DMS153 treated with DMSO at 0.1 percent for 48 hours (cell line): ENCODE results near the gene CCDC9.
A peak's percentile ranks its signal among the peaks of the same experiment; 100 is the strongest.
"Not testable (repeated sequence)": the region's sequence is repeated elsewhere in the genome, so short reads cannot be mapped to it uniquely, and the experiment has no call there.

ENCODE experiments used
- DNase-seq: peaks from one replicate; lab custom pipeline; 2025; ENCODE audit not compliant: unreplicated experiment; lab: John Stamatoyannopoulos, UW

The CCDC9 gene

DNA sequence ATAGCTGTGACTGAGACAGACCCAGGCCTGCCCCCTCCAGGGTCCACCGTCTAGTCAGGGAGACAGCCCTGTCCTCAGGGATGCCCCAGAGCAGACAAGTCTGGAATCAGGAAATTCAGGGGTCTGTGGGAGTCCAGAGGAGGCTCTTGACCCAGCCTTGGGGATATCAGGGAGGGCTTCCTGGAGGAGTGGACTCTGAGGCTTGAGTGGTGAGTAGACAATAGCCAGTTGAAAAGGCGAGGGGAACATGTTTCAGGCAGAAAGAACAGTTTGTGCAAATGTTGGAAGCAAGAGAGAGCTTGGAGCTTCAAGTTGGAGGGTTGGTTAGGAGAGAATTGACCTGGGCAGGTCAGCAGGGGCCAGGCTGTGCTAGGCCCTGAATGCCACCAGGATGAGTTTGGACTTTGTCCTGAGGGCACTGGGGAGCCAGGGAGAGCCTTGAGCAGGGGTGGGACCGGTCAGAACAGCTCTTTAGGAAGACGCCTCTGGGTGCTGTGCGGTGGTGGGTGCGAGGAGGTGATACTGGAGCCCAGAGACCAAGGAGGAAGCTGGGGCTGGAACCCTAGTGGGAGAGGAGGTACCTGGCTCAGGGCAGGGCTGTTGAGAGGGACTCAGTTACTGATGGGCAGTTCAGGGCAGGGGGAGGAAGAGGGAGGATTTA lies 2.7 kb downstream of the CCDC9 start:
- no peak for DNase-seq

DNA sequence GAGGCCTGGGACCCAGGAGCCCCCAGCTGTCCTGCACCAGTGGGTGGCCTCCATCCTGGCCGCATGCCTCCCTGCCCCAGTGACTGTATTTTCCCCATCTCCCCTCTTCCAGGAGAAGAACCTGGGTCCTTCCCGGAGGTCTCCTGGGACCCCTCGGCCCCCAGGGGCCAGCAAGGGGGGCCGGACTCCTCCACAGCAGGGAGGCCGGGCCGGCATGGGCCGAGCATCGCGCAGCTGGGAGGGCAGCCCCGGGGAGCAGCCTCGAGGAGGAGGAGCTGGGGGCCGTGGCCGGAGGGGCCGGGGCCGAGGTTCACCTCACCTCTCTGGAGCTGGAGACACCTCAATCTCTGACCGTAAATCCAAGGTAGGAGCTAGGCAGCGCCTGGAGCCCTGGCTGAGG lies 4.2 kb downstream of the CCDC9 start:
- DNase-seq: no peak

DNA sequence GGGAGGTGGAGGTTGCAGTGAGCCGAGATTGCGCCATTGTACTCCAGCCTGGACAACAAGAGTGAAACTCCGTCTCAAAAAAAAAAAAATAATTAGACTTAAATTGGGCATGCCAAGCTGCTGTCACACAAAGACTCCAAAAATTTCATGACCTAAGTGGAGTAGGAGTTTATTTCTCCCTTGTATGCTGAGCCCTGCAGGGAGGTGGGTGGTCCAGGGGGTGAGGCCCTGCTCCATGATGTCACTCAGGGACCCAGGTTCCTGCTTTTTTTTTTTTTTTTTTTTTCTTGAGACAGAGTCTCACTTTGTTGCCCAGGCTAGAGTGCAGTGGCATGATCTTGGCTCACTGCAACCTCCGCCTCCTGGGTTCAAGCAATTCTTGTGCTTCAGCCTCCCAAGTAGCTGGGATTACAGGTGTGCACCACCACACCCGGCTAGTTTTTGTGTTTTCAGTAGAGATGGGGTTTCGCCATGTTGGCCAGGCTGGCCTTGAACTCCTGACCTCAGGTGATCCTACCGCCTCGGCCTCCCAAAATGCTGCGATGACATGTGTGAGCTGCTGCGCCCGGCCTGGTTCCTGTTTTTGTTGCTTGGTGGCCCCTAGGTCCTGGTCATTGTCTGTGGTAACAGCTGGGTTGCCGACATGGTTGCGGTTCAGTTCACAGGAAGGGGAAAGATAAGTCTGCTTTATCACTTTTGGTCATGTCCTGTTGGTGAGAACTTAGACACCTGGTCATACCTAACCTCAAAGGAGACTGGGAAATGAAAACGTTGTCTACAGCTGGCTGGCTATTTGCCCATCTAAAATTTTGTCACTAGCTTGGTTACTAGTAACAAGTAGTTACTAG lies 5.8 kb downstream of the CCDC9 start:
- not testable (repeated sequence) for DNase-seq

DNA sequence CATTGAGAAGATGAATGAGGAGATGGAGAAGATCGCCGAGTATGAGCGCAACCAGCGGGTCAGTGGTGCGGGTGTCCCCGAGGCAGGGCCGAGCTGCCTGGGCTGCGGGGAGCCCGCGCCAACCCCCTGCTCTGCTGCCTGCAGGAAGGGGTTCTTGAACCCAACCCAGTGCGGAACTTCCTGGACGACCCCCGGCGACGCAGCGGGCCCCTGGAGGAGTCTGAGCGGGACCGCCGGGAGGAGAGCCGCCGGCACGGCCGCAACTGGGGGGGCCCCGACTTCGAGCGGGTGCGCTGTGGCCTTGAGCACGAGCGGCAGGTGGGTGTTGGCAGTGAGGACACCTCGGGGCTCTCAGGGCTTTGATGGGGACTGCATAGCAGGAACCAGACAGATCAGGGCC lies 8.3 kb downstream of the CCDC9 start:
- no peak for DNase-seq

DNA sequence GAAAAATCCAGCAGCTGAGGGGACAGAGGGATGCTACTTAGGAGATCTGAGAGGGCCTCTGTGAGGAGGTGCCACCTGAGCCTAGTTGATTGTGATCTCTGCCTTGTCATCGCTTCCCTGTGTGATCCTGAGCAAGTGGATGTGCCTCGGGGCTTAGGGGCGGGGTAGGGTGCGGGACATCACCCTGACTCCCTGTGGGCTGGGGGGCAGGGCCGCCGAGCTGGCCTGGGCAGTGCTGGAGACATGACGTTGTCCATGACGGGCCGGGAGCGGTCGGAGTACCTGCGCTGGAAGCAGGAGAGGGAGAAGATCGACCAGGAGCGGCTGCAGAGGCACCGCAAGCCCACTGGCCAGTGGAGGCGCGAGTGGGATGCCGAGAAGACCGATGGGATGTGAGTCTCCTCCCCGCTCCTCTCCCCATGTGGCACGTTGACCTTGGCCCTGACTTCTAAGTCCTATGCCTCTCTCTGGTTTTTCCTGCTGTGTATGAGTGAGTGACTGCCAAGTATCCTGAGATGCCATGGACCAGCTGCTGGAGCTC lies 10.1 kb downstream of the CCDC9 start:
- DNase-seq: no peak

DNA sequence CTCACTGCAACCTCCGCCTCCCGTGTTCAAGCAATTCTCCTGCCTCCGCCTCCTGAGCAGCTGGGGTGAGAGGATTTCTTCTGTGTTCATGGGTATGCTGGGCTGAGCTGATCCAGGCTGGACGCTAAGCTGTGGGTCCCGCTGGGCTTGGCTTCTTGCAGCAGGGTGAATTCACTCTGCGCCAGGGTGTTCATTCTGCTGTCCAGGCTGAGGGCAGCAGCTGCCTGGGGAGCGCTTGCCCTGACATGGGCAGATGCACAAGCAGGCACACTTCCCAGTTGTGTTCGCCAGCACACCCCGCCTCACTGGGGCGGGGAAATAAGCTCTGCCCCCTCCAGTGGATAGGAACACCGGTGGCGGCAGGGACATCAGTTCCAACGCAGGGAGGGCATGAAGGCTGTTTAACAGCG lies 11.0 kb downstream of the CCDC9 start:
- no peak for DNase-seq

DNA sequence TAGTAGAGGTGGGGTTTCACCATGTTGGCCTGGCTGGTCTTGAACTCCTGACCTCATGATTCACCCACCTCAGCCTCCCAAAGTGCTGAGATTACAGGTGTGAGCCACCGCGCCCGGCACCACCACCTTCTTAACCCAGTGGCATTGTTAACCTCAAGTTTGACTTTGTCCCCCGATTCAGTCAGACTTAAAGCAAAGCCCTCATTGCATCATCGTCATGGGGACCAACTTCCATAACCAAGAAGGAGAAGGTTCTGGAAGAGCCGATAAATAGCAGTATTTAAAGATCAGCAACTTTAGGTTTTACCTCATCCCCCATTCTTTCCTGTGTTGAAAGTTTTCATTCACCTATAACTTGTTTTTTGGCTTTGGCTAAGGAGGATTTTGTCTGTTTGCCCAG lies 11.7 kb downstream of the CCDC9 start:
- DNase-seq: no peak

DNA sequence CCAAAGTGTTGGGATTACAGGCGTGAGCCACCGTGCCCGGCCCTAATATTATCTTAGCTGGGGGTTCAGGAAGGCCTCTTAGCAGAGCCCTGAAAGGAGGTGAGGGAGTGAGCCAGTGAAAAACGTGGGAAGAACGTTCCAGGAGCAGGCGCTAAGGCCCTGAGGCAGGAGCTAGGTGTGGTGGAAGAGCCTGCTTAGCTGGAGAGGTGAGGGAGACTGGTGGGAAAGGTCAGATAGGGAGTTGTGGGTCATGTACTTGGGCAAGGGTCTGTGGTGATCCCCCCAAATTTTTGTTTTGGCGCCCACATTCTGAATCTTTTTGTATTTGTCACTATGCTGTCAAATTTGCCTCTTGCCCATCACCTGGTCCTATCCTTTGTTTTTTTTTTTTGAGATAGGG lies 13.3 kb downstream of the CCDC9 start:
- DNase-seq: no peak

DNA sequence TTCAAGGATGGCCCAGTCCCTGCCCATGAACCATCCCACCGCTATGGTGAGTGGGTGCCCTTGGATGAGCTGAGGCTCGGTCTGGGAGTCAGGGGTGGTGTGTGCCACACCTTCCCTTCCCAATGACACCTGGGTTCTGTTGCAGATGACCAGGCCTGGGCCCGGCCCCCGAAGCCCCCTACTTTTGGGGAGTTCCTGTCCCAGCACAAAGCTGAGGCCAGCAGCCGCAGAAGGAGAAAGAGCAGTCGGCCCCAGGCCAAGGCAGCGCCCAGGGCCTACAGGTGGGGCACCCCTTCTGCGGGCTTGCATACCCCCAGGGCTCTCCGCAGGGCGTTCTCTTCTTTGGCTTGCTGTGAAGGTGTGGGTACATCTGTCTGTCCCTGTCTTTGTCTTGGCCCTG lies 14.1 kb downstream of the CCDC9 start:
- no peak for DNase-seq

DNA sequence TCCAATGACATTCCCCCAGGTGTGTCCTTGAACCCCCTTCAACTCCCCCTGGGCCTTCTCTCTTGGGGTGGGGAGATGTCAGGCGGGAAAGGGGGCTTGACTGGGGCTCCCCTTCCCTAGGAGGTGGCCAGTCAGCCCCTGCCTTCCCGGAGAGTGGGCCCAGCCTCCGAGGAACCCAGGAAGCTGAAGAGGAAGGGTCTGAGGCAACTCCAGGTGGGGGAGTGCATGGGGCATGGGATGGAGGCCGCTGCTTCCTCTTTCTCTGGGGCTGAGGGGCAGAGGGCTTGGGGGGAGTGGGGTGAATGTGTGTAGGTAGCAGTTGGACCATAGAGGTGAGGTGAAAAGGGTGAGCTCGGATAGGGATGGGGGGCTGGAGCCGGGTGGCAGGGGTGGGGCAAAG lies 15.6 kb downstream of the CCDC9 start:
- no peak for DNase-seq

DNA sequence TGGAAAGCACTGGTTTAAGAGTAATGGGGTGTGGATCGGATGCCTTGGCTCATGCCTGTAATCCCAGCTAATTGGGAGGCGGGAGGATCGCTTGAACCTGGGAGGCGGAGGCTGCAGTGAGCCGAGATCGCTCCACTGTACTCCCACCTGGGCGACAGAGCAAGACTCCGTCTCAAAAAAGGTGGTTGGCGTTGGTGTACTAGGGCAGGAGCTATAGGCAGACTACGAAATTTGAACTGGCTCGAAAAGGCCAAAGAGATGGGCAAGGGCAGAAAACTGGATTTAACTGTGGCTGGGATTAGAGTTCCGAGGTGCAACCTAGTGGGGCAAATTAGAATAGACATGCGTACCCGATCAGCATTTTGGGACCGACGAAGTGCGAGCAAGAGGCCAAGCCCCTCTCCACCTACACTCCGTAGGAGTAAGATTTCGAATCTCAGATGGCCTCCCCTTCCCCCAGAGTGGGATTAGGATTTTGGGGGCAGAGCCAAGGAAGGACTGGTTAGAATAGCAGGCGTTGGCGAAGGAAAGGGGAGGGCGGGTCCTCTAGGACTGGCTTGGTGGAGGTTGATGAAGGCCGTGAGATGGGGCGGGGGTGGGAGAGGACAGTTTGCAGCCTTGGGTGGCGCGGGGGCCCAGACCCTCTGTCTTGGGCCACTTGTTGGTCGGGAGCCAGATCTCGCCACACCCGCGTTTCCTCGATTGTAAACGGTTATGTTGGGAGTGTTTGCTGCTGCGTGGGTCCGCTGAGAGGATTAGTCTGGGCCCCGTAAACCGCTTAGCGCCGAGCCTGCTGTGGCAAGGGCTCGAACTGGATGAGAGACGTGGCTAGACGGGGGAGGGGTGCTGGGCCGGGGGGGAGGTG lies 16.4 kb downstream of the CCDC9 start:
- DNase-seq: no peak

DNA sequence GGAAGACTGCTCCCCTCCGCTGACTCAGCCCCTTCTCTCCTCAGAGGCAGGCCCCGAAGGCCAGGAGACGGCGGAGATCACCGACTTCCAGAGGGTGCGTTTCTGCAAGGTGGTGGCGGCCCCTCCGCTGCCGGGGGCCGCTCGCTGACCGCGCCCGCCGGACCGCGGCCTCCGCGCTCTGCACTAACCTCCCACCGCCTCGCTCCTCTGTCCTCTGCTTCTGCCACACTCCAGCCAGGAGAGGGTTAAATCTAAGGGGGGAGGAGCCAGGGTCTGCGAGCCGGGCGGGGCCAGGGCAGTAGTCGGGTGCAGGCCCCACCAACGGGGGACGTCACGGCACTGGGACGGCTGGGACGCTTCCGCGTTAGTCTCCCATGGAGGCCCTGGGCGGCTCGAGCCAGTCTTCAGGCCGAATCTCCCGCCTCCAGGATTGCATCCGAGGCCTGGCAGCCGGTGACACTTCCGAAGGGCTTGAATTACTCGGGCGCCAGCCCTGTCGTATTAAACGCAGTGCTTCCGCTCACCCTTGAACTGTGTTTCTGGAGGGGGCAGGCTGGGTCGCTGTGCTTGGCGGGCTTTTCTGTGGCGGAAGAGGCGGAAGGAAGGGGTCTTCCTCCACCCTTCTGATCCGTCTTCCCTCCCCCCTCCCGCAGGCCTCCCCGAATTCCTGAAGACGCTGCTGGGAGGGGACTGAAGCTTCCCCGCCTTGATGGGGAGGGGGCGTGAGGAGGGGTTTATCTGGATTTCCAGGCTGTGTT lies 17.2 kb downstream of the CCDC9 start:
- DNase-seq: peak; percentile 78

DNA sequence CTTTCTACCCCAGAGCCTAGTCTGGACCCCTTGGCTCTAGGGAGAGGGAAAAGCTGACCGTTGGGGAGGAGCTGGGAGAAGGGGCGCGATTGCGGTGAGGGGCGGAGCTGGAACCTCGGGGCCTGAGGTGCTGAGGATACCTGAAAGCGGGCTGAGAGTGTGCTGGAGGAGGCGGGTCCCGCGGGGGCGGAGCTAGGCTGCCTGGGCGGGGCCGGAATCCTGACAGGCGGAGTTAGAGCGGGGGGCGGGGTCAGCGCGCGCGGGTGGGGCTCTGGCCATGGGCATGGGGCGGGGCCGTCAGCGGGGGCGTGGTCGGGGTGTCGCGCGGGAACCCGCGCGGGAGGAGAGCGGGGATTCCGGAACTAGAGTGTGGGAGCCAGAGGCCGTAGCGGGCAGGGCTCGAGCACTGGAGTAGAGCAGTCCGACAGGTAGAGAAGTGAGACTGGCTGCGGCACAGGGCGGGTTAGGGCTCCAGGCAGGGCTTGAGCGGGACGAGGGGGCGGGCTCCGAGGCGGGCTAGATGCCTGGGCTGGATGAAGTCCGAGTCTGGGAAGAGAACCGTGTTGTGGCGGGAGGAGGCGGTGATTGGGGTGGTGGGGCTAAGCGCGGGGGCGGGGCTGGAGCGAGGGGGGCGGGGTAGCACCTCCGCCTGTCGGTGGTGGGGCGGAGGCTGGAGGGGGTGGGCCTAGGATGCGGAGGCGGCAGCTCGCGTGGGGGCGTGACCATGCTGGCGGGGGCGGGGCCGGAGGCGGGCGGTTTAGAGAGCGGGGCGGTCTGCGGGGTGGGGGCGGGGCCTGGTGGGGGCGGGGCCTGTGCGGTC lies 18.0 kb downstream of the CCDC9 start, which contains the start of gene INAFM1:
INAFM1 (plus strand) TSS at position 815 of the 820 bp plus-strand sequence. CDS start 35 bp downstream, outside the sequence.
- peak; percentile 77 for DNase-seq

DNA sequence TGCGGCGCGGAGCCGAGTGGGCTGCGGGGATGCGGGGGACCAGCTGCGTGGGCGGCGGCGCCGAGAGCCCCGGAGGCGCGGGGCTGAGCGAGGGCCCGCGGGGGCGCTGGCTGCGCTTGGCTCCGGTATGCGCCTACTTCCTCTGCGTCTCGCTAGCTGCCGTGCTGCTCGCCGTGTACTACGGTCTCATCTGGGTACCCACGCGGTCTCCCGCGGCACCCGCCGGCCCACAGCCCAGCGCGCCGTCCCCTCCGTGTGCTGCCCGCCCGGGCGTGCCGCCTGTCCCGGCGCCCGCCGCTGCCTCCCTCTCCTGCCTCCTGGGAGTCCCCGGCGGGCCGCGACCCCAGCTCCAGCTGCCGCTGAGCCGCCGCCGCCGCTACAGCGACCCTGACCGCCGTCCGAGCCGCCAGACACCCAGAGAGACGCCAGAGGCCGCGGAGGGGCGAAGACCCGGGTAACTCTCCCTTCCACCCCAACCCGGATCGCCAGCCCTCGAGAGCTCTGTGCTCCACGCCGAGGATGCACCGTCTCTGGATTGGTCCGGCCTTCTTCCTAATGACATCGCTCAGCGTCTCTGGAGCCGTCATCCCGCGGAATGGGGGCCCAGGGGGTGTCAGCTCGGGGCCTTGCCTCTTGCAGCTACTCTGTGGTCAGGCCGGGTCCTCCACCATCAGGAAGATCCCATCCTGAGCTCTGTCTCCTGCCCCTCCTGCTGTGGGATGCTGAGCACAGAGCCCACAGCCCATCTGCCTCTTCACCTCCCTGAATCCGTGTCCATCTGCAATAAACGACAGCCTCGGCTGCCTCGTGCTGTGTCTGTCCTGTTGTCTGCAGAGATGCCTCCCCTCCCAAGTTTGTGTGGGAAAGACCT lies 18.8 kb downstream of the CCDC9 start:
- no peak for DNase-seq

DNA sequence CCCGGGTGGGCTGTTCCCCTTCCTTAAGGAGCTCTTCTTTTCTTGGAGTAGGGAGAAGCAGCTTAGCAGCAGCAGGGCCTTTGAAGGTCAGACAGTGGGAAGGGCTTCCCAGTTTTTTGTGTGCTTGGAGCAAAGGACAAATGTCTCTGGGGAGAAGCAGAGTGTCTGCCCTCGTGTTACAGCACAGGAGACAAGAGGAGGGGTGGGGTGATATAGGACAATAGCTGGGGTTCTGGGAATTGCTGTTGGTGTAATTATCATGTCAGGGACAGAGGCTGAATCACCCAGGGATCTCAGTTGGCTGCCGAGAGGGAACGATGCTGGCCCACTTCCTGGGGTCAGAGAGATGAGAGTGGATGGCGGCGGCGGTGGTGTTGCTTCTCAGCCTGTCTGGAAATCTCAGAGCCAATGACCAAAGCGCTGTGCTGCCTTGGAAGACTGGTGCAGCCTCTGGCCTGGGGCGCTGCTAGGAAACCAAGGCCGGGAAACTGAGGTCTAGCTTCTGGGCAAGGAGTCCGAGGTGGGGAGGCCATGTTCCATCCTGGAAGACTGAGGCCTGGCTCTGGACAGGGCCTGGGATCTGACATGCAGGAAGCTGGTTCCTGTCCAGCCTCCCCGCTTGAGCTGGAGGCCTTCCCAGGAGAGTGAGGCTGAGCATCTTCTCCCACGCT lies 19.6 kb downstream of the CCDC9 start:
- DNase-seq: peak; percentile 4

DNA sequence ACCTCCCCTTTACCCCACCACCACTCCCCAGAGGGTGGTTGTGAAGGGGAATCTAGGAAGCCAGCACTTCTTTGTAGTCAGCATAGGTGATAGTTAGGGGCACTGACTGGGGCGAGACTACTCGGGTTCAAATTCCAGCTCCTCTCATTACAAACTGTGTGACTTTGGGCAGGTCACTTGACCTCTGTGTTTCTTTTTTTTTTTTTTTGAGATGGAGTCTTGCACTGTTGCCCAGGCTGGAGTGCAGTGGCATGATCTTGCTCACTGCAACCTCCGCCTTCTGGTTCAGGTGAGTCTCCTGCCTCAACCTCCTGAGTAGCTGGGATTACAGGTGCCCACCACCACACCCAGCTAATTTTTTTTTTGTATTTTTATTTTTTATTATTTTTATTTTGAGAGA lies 20.2 kb downstream of the CCDC9 start:
- not testable (repeated sequence) for DNase-seq

DNA sequence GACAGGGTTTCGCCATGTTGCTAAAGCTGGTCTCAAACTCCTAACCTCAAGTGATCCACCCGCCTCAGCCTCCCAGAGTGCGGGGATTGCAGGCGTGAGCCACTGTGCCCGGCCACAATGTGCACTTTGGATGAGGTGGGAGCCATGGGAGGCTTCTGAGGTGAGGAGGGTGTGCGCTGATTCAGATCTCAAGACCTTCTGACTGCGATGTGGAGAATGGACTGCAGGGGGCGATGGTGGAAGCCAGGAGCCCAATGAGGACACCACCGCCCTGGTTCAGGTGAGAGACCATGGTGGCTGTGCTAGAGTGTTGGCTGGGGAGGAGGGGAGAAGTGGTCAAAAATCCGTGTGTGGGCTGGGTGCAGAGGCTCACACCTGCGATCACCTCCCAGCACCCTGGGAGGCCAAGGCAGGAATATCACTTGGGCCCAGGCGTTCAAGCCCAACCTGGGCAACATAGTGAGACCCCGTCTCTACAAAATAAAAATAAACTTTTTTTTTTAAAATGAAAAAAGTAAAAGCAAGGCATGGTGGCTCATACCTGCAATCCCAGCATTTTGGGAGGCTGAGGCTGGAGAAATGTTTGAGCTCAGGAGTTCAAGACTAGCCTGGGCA lies 24.0 kb downstream of the CCDC9 start:
- no peak for DNase-seq
